ENCODE measurements around the gene RAD9A.

RAD9A gene

DNA sequence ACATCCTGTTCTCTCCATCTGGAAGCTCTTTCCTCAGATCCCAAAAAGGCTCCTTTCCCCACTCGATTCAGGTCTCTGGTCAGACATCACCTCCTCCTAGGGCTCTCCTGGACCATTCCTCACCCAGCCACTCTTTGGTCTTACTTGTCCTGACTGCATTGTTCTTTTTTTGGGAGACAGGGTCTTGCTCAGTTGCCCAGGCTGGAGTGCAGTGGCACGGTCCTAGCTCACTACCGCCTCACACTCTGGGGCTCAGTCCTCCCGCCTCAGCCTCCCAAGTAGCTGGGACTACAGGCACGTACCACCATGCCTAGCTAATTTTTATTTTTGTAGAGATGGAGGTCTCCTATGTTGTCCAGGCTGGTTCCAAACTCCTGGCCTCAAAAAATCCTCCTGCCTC is 53.7 kb downstream of the RAD9A start:
- DNase-seq, result no peak
